Uterine smooth muscle cell (primary cell): Measurements from ENCODE around the gene OR5V1. TPM values are rescaled to one million over a fixed set of nuclear protein-coding genes. Genes with fewer than 3 reads are reported as not detected.

Experiments used
- total RNA-seq: library from RNA; depleted of rRNA; stranded (reverse); fragments of >200 nt; gene quantifications from 2 replicates; pipeline ENCODE4 v1.2.3, GENCODE V29; 2014

OR5V1 gene
- total RNA-seq = not detected in 2 replicates

DNA sequence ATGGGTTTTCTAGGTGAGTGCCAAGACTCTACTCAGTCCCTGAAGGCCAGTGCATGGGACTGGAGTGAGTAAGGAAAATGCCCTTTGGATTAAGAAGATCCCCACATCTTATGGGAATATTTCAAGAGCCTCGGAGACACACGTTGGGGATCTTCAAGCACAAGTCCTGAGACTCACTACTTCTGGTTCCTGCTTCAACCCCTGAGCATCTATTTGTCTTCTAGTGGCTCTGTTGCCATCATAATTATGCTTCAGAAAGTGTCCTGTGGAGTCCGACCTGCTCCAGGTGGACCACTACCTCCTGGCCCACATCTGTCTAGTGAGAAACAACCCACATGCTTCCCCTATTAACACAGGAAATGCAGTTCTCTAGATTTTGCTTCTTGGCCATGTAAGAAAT is at the start of gene OR5V1:
Gene OR5V1 (minus strand): TSS at position 101 of the 400 bp plus-strand sequence. CDS start 12,670 bp downstream, outside the sequence.

DNA sequence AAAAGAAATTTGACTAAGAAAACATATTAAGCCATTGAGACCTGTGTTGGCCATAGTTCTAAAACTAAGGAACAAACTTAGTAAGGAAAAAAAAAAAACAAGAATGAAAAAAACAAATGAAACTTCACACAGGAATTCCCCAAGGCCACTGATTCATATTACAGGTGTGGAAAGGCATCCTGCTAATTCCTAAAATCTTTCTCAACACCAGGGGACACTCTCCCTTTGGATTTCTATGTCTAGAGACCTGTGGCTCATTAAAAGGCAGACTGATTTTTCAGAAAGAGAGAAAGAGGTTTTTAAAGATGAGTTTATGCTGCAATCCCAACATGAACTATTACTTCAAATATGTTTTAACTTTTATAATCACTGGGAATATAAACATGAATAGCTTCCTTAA is 45.9 kb upstream of the OR5V1 start, which contains the start of gene OR12D1:
Gene OR12D1 (plus strand): TSS at position 341 of the 400 bp plus-strand sequence.

DNA sequence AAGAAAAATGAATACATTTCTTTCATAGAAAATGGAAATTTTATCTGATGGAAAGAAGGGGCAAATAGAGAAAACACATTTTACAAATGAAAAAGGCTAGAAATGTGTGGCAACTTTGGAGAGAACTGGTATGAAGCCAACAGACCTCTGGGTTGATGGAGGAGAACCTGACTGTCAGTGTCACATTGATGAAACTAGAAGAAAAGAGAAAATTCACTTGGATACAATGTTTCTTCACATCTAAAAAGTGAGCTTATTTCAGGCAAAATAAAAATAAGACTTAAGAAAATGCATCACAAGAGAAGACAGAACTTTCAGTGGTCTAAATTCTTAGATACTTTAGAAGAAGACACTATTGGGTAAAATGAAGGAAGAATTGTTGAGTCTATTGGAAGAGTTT is 26.7 kb upstream of the OR5V1 start, which contains the start of gene OR12D2:
Gene OR12D2 (plus strand): TSS at position 301 of the 400 bp plus-strand sequence. CDS start 1,069 bp downstream, outside the sequence.

DNA sequence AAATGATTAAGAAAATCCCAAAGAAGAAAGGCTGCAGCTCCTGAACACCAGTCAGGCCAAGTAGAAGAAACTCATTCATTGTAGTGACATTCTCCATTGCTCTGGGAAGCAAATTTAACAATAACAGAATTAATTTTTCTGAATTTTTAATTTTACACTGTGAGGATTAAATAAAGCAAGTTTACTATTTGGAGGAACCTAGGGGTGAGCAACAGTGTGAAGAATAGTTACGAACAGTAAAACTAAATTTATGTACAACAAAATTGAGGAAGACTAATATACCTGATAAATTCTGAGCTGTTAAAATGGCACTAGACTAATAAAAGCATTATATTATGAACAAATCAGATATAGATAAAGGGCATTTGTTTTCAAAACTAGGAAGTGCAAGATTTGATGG is 6.5 kb upstream of the OR5V1 start, which contains the start of gene OR12D3:
Gene OR12D3 (minus strand): TSS at position 101 of the 400 bp plus-strand sequence. CDS start 4 bp downstream, at position 97.

Other genes with a start within 250 kb of the OR5V1 start
- gene OR2J2, start 198.0 kb downstream of the OR5V1 start, total RNA-seq = not detected in 2 replicates
- not detected in 2 replicates for gene OR14J1, start 67.2 kb downstream of the OR5V1 start, total RNA-seq
- not detected in 2 replicates for gene OR12D3, start 6.4 kb upstream of the OR5V1 start, total RNA-seq
- gene OR12D2, start 26.8 kb upstream of the OR5V1 start, total RNA-seq = not detected in 2 replicates
- gene OR12D1, start 46.1 kb upstream of the OR5V1 start, total RNA-seq = not detected in 2 replicates
- not detected in 2 replicates for gene OR10C1, start 70.4 kb upstream of the OR5V1 start, total RNA-seq
- gene OR11A1, start 88.2 kb upstream of the OR5V1 start, total RNA-seq = not detected in 2 replicates
- gene OR2H1, start 88.3 kb upstream of the OR5V1 start, total RNA-seq = not detected in 2 replicates
- not detected in 2 replicates for gene MAS1L, start 119.1 kb upstream of the OR5V1 start, total RNA-seq
- not detected in 2 replicates for gene UBD, start 190.9 kb upstream of the OR5V1 start, total RNA-seq
- gene OR2H2, start 216.3 kb upstream of the OR5V1 start, total RNA-seq = not detected in 2 replicates